ENCODE results near the gene PLSCR2.
"Not testable (repeated sequence)": the region's sequence is repeated elsewhere in the genome, so short reads cannot be mapped to it uniquely, and the experiment has no call there.

Gene PLSCR2

DNA sequence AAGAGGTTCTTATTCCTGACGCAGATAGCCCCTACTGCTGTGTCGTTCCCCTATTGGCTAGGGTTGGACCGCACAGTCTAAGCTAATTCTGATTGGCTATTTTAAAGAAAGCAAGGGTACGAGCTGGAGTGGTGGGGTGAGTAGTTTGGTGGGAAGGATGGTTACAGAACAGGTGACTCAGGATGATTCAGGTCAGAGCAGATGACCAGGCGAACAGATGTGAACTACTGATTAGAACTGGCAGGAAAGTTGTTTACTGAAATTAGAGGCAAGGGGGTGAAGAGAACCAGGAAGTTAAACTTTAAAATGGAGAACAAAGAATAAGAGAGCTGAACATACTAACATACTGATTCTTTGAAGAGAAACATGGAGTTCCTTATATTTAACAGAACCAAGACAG is 56.6 kb downstream of the PLSCR2 start:
- DNase-seq, result not testable (repeated sequence)

DNA sequence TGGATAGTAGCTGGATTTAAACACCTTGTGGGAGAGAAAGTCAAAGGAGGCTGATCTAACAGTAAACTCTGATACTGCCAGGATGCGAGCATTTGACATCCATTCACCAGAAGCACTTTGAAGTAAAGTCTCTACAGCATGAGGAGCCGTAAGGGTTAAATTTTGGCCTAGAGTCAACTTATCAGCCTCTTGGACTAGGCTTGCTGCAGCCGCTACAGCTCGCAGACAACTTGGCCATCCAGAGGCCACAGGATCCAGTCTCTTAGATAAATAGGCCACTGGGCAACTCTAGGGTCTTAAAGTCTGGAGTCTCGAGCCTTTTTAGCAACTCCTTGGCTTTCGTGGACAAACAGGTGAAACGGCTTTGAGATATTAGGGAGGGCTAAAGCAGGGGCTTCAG is 61.4 kb downstream of the PLSCR2 start:
- no peak for DNase-seq

- DNase-seq, result no peak
These were observed 64.9 kb downstream of the PLSCR2 start for GRCh38 chr3:146404436-146404835.

- no peak for DNase-seq
These were observed 65.6 kb downstream of the PLSCR2 start for GRCh38 chr3:146403792-146404191.

GRCh38 chr3:146396792-146397191 is 72.6 kb downstream of the PLSCR2 start:
- DNase-seq, result no peak

DNA sequence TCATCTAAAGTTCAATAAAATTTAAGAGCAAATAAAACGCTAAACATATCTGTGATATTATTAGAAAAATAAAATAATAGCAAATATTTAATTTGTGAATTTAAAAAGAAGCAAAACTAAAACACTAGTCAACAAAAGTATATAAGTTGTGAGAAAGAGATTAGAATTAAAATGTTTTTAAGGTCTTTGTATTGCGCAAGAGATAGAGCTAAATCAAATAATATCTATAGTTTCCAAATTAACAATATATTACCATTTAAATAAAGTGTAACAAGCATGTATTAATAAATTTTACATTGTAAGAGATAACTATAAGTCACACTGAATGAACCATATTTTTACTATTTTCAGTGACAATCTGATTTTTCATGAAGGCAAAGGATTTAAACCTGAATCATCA is 74.2 kb downstream of the PLSCR2 start:
- no peak for DNase-seq

- no peak for DNase-seq
These were observed 78.4 kb downstream of the PLSCR2 start for GRCh38 chr3:146390957-146391356.

- no peak for DNase-seq
These were observed 79.2 kb downstream of the PLSCR2 start for GRCh38 chr3:146390006-146390772.

DNA sequence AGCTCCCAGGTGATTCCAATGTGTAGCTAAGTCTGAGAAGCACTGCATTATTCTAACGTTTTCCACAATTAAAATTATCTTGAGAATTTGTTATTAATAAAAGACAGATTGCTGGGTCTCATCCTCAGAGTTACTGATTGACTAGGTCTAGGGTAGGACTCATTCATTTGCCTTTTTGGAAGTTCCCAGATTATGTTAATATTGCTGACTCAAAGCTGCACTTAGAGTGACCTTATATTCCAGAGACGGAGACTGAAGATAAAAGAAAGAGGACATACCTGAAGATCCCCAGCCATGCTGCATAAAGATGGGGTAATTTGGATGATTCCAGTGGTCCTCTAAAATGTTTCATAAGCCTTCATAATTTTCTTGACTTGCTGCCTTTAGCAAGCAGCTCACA is 81.8 kb downstream of the PLSCR2 start:
- DNase-seq, result no peak

DNA sequence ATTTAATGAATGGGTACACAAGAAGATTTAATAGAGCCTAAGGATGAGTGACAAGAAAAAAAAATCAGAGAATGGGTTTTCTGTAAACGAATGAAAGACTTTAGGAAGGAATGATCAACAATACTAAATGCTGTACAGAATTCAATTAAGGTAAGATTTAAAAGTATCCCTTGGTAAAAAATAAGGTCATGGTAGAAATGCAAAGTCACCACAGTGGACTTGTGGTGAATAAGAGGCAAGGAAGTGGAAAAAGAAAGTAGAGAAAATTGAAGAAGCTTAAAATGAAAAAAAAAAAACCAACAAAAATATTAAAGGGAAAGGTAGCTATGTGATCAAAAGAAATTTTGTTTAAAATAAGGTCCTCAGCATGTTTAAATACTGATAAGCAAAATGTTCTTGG is 82.4 kb downstream of the PLSCR2 start:
- DNase-seq, result no peak

DNA sequence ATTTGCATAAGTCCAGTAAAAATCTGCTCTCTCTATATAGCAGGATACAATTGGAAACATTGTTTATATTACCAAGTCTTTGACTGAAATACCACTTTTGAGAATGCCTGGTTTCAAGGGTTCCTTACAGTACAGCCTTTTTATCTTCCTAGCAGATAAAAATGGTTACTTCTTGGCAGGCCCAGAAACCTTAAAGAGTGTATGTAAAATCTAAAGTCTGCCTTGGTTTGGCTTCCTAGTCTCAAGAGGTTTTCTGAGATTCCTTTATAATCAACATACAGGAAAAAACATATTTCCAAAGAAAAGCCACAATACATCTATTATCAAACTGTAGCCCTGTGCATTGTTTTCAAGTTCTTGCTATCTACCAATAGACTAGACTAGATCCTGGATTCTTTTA is 84.6 kb downstream of the PLSCR2 start:
- no peak for DNase-seq

Data from right hindlimb (tissue), 1 donor.